Transverse colon (tissue), 4 donors: ENCODE results near the gene GAB2. TPM values are rescaled to one million over a fixed set of nuclear protein-coding genes. Genes with fewer than 3 reads are reported as not detected.
"Not testable (repeated sequence)": the region's sequence is repeated elsewhere in the genome, so short reads cannot be mapped to it uniquely, and the experiment has no call there.

Experiments used
- DNase-seq: peaks from one replicate; pipeline ENCODE4 v3.0.0-alpha.2; 2019
- H3K27ac ChIP-seq, 4 donors: fragments of 200-600 bp; sonication (generic); 2 replicates each; pipeline ENCODE4 v1.5.1; 2016 to 2018; ENCODE audit warnings: inconsistent platforms in 4 of 4
- H3K27me3 ChIP-seq: fragments of 200-600 bp; sonication (generic); 2 replicates; pipeline ENCODE4 v1.5.1; 2017; ENCODE audit warnings: inconsistent platforms
- H3K36me3 ChIP-seq, 4 donors: fragments of 200-600 bp; sonication (generic); 2 replicates each; pipeline ENCODE4 v1.5.1; 2017 to 2019; ENCODE audit warnings: inconsistent platforms in 4 of 4
- H3K4me1 ChIP-seq, 4 donors: fragments of 200-600 bp; sonication (generic); 2 replicates each; pipeline ENCODE4 v1.5.1; 2017 to 2020; ENCODE audit warnings: inconsistent platforms in 4 of 4
- H3K4me3 ChIP-seq, 4 donors: fragments of 200-600 bp; sonication (generic); 1 replicate in 1 of 4; 2 replicates in 3 of 4; pipeline versions ENCODE4 v1.5.1 to v1.6.1; 2017 to 2019; ENCODE audit warnings: inconsistent platforms in 4 of 4
- H3K9me3 ChIP-seq, 2 donors: fragments of 200-600 bp; sonication (generic); 2 replicates each; pipeline ENCODE4 v1.5.1; 2017 to 2019; ENCODE audit warnings: inconsistent platforms in 2 of 2
- CTCF ChIP-seq, 5 experiments: fragments of 200-600 bp in 3 of 5; fragments of 450-650 bp in 2 of 5; sonication (generic) in 3 of 5; IDR thresholded peaks; 1 replicate in 2 of 5; 2 replicates in 3 of 5; pipeline ENCODE4 v1.5.1; 2016 to 2017; ENCODE audit warnings: antibody characterized with exemption in 5 of 5, inconsistent platforms in 3 of 5, mild to moderate bottlenecking in 2 of 5, moderate library complexity in 1 of 5
- EP300 ChIP-seq: sonication (generic); formaldehyde crosslinking; IDR thresholded peaks from one replicate; pipeline ENCODE4 v1.6.1; 2017; ENCODE audit warnings: antibody characterized with exemption, low read depth
- POLR2A ChIP-seq: fragments of 450-650 bp; IDR thresholded peaks from one replicate; pipeline ENCODE4 v1.6.1; 2016; ENCODE audit warnings: antibody characterized with exemption, mild to moderate bottlenecking, moderate library complexity
- POLR2AphosphoS5 ChIP-seq, 3 donors: sonication (generic); formaldehyde crosslinking; IDR thresholded peaks; one replicate each; pipeline ENCODE4 v1.6.1; 2016; ENCODE audit warnings: antibody characterized with exemption in 3 of 3
- WGBS, 2 donors: methylation state at CpG; one replicate each; pipeline ENCODE4 v1.1.5; 2018; ENCODE audit warnings: low coverage in 1 of 2; 5-methylcytosine and 5-hydroxymethylcytosine counted together
- in situ Hi-C, 4 donors: fragments of 200-750 bp; cut with MboI; loops; one replicate each; pipeline versions ENCODE4 v1.15.0 to v1.15.1; 2017; ENCODE audit warnings: low sequenced_read_pairs in 3 of 4, low pct_ligation_motif_present in 1 of 4, low pct_unique_long_range_greater_than_20kb in 1 of 4
- intact Hi-C: fragments of 100-400 bp; cut with DNase I; formaldehyde crosslinking; loops from one replicate; pipeline ENCODE4 v1.15.1; 2023; ENCODE audit warnings: low total_unique reads
- total RNA-seq, 4 donors: library from RNA; depleted of rRNA; stranded (reverse); fragments of >200 nt; gene quantifications; one replicate each; pipeline ENCODE4 v1.1.0, GENCODE V29; 2016

The GAB2 gene
- total RNA-seq, 4 donors from 2014 or later, result 5.8 to 35.7 (median 22.9) TPM

GRCh38 chr11:78295991-78296930, 121.4 kb downstream of the GAB2 start:
- Histone ChIP-seq H3K4me3 (no peak overlapping the region), H3K9me3 (no peaks in the 10 kb centered on the region), H3K4me1 (peaks cover 0 to 3% (median 0%) of the 10 kb centered on the region in 4 donors), H3K27ac (no peak overlapping the region), H3K27me3 (no peaks in the 10 kb centered on the region), H3K36me3 (no peaks in the 10 kb centered on the region)
- DNase-seq, result no peak
- intact Hi-C loops, result no loop called here
- WGBS, 2 donors, result 79 to 81% methylated on average over 6 to 8 of the region's 8 CpGs
- in situ Hi-C loops, result no loop called here
- TF ChIP-seq POLR2AphosphoS5 (IDR thresholded peaks at IDR 0.05) (no peak), EP300 (no peak), POLR2A (no peak), CTCF (IDR thresholded peaks at IDR 0.05) (no peak)

GRCh38 chr11:78295347-78295746, 122.3 kb downstream of the GAB2 start:
- no peak overlapping the region for H3K27ac ChIP-seq
- DNase-seq, result no peak
- TF ChIP-seq EP300 (no peak), POLR2AphosphoS5 (IDR thresholded peaks at IDR 0.05) (no peak), POLR2A (no peak), CTCF (IDR thresholded peaks at IDR 0.05) (no peak)
- in situ Hi-C loops (no loop called here), intact Hi-C loops (no loop called here)
- 95 to 100% methylated on average over 1 to 3 of the region's 3 CpGs for WGBS, 2 donors
- H3K4me3 ChIP-seq, result no peak overlapping the region
- H3K4me1 ChIP-seq, result peaks cover 0 to 3% (median 0%) of the 10 kb centered on the region in 4 donors
- H3K27me3 ChIP-seq, result no peaks in the 10 kb centered on the region
- no peaks in the 10 kb centered on the region for H3K36me3 ChIP-seq
- no peaks in the 10 kb centered on the region for H3K9me3 ChIP-seq

- in situ Hi-C loops, H3K36me3 ChIP-seq, H3K4me1 ChIP-seq, intact Hi-C loops, H3K4me3 ChIP-seq, DNase-seq, H3K9me3 ChIP-seq, H3K27me3 ChIP-seq, H3K27ac ChIP-seq: not testable (repeated sequence)
- WGBS, 2 donors, result 86 to 92% methylated on average over 2 to 5 of the region's 5 CpGs
These were observed 123.5 kb downstream of the GAB2 start for GRCh38 chr11:78294100-78294499.

GRCh38 chr11:78293536-78293935, 124.1 kb downstream of the GAB2 start:
- intact Hi-C loops (no loop called here), in situ Hi-C loops (no loop called here)
- peaks cover 0 to 3% (median 0%) of the 10 kb centered on the region in 4 donors for H3K4me1 ChIP-seq
- DNase-seq, result no peak
- H3K36me3 ChIP-seq, result no peaks in the 10 kb centered on the region
- no peak for TF ChIP-seq POLR2AphosphoS5 (IDR thresholded peaks at IDR 0.05)
- TF ChIP-seq CTCF (IDR thresholded peaks at IDR 0.05), result no peak
- TF ChIP-seq EP300, result no peak
- no peak for TF ChIP-seq POLR2A
- H3K9me3 ChIP-seq, result peaks cover 0 to 2% of the 10 kb centered on the region in 2 donors
- H3K27ac ChIP-seq, result no peak overlapping the region
- no peak overlapping the region for H3K4me3 ChIP-seq
- 91 to 97% methylated on average over 4 to 6 of the region's 6 CpGs for WGBS, 2 donors
- H3K27me3 ChIP-seq, result no peaks in the 10 kb centered on the region
